Omental fat pad (tissue), 4 donors: ENCODE data around the gene DIRAS3. TPM values are rescaled to one million over a fixed set of nuclear protein-coding genes. Genes with fewer than 3 reads are reported as not detected.

Source experiments
- ATAC-seq: fragments of 150-250 bp; one replicate; pipeline ENCODE4 v1.9.1; 2016; ENCODE audit warnings: mild to moderate bottlenecking, moderate library complexity; ENCODE audit not compliant: low FRiP score
- DNase-seq: peaks from one replicate; pipeline ENCODE4 v3.0.0-alpha.2; 2019; ENCODE audit warnings: low spot score
- total RNA-seq, 4 donors: library from RNA; depleted of rRNA; stranded (reverse); fragments of >200 nt; gene quantifications; one replicate each; pipeline ENCODE4 v1.1.0, GENCODE V29; 2016
- TF ChIP-seq, protein P1 (sequence below), 3 donors: fragments of 450-650 bp; IDR thresholded peaks; one replicate each; pipeline ENCODE4 v1.5.1; 2016 to 2017; ENCODE audit warnings: antibody characterized with exemption in 3 of 3, mild to moderate bottlenecking in 3 of 3, moderate library complexity in 2 of 3

Gene DIRAS3
- 1 to 10 TPM in 2 of 4 donors, under 1 TPM in 1, not detected in 1; 0.56 to 9.1 (median 3.4) TPM for total RNA-seq

GRCh38 chr1:68049941-68050878 is at the start of gene DIRAS3:
TSS of gene DIRAS3 (minus strand) at chr1:68050627. CDS start at chr1:68047297, 3,330 bp downstream.
- DNase-seq: peak; percentile 34
- peak; percentile 75 for ATAC-seq
- TF ChIP-seq, protein P1, sequence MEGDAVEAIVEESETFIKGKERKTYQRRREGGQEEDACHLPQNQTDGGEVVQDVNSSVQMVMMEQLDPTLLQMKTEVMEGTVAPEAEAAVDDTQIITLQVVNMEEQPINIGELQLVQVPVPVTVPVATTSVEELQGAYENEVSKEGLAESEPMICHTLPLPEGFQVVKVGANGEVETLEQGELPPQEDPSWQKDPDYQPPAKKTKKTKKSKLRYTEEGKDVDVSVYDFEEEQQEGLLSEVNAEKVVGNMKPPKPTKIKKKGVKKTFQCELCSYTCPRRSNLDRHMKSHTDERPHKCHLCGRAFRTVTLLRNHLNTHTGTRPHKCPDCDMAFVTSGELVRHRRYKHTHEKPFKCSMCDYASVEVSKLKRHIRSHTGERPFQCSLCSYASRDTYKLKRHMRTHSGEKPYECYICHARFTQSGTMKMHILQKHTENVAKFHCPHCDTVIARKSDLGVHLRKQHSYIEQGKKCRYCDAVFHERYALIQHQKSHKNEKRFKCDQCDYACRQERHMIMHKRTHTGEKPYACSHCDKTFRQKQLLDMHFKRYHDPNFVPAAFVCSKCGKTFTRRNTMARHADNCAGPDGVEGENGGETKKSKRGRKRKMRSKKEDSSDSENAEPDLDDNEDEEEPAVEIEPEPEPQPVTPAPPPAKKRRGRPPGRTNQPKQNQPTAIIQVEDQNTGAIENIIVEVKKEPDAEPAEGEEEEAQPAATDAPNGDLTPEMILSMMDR (IDR thresholded peaks at IDR 0.05): no peak

DNA sequence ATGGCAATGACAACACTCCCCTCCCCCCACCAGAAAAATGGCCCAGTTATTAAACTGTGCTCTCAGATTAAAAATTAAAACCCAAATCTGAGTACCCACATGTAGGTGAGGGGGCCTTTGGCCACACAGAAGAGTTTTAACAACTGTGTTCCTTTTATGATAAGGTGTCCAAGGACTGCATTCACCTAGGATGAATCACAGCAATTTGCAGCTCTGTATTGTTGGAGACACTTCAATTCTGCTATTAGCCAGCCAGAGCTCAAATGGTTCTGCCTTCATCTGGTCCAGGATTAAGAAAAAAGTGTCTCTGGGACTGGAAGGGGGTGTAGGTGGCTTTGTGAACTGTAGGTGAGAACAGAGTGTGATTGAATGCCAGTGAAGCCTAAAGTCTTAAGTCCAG is 43.3 kb upstream of the DIRAS3 start:
- ATAC-seq: no peak
- TF ChIP-seq, protein P1 (IDR thresholded peaks at IDR 0.05): no peak

DNA sequence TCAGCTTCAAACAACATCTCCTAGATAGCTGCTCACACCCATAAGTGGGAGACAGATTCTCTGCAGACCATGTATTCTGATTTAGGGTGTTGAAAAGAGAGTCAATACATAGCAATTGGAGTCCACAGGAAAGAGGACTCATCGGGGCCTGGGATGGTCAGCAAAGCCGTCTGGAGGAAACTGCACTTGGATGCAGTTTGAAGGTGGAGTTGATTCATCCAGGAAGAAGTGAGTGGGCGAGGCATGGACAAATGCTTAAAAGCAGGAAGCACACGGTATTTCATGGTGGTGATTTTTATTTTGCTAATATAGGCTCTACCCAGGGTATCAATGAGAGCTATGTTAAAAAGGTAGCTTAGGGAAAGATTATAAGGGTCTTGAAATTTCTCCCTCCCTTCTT is 36.8 kb upstream of the DIRAS3 start:
- TF ChIP-seq, protein P1 (IDR thresholded peaks at IDR 0.05): no peak
- no peak for DNase-seq
- ATAC-seq: no peak

More for the DNA sequence above, 43.3 kb upstream of the DIRAS3 start:
- DNase-seq: no peak

GRCh38 chr1:68085752-68086151 is 35.3 kb upstream of the DIRAS3 start:
- ATAC-seq (no peak), DNase-seq (no peak)
- TF ChIP-seq, protein P1 (IDR thresholded peaks at IDR 0.05): no peak

GRCh38 chr1:68083686-68084085 is 33.3 kb upstream of the DIRAS3 start:
- ATAC-seq (no peak), DNase-seq (no peak)
- TF ChIP-seq, protein P1 (IDR thresholded peaks at IDR 0.05): no peak

DNA sequence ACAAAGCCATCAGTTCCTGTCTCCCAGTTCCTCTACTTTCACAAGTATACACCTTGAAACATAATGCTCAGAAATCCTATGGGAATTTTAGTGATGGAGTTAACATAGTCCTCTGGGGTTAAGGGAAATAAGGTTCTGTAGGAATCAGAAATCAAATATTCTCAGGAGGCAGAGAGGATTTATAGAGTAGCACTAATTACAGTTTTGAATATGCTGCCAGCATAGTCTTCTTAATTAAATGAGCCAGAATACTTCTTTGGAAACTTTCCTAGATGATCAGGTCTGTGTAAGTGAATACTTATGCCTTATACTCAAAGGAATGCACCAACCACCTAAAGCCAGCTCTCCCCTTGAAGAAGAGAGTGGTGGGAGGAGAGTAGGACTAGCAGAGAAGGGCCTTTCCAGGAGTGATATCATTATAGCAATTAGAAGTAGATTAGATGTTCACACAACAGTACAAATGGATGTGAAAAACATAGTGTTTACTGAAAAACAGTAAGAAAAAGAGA is 31.4 kb upstream of the DIRAS3 start:
- no peak for ATAC-seq
- TF ChIP-seq, protein P1 (IDR thresholded peaks at IDR 0.05): no peak
- DNase-seq: no peak
